HEK293T (cell line): ENCODE results near the gene ANO4.
A peak's percentile ranks its signal among the peaks of the same experiment; 100 is the strongest.

Source experiments
- CTCF ChIA-PET: fragments of 350-600 bp; formaldehyde crosslinking; extraction: SDS; loops from one replicate; lab custom pipeline; 2021; ENCODE audit warnings: antibody characterized with exemption, inconsistent platforms; lab: Yijun Ruan, JAX
- POLR2A ChIA-PET: fragments of 350-600 bp; formaldehyde crosslinking; extraction: SDS; loops from one replicate; lab custom pipeline; 2020; ENCODE audit warnings: antibody characterized with exemption, inconsistent platforms; lab: Yijun Ruan, JAX
- DNase-seq: peaks from one replicate; pipeline ENCODE4 v3.0.0; 2012; ENCODE audit warnings: mixed read lengths; ENCODE audit errors: extremely low spot score
- ARNT ChIP-seq: fragments of 450-650 bp; IDR thresholded peaks from 2 replicates; pipeline ENCODE4 v1.6.1; 2017; ENCODE audit warnings: mild to moderate bottlenecking
- BHLHE40 ChIP-seq: fragments of 450-650 bp; IDR thresholded peaks from 2 replicates; pipeline ENCODE4 v1.6.1; 2016; ENCODE audit warnings: mild to moderate bottlenecking, moderate library complexity, borderline replicate concordance
- CTBP1 ChIP-seq: fragments of 450-650 bp; IDR thresholded peaks from 2 replicates; pipeline ENCODE4 v1.6.1; 2016; ENCODE audit warnings: borderline replicate concordance
- ELF4 ChIP-seq: fragments of 450-650 bp; IDR thresholded peaks from 2 replicates; pipeline ENCODE4 v1.6.1; 2017; ENCODE audit warnings: antibody characterized with exemption
- FOXA1 ChIP-seq: fragments of 450-650 bp; IDR thresholded peaks from 2 replicates; pipeline ENCODE4 v1.6.1; 2016; ENCODE audit warnings: mild to moderate bottlenecking
- FOXK2 ChIP-seq: fragments of 450-650 bp; IDR thresholded peaks from 2 replicates; pipeline ENCODE4 v1.6.1; 2016; ENCODE audit warnings: mild to moderate bottlenecking
- FOXM1 ChIP-seq: fragments of 450-650 bp; IDR thresholded peaks from 2 replicates; pipeline ENCODE4 v1.6.1; 2017; ENCODE audit warnings: mild to moderate bottlenecking, borderline replicate concordance
- HDGF ChIP-seq: fragments of 450-650 bp; IDR thresholded peaks from 2 replicates; pipeline ENCODE4 v1.6.1; 2017; ENCODE audit warnings: antibody characterized with exemption, borderline replicate concordance
- L3MBTL2 ChIP-seq: fragments of 450-650 bp; conservative IDR thresholded peaks from 2 replicates; pipeline ENCODE4 v1.6.1; 2016; ENCODE audit warnings: mild to moderate bottlenecking
- LEF1 ChIP-seq: fragments of 450-650 bp; IDR thresholded peaks from 2 replicates; pipeline ENCODE4 v1.6.1; 2017; ENCODE audit warnings: mild to moderate bottlenecking, borderline replicate concordance
- NFRKB ChIP-seq: fragments of 450-650 bp; IDR thresholded peaks from 2 replicates; pipeline ENCODE4 v1.6.1; 2016; ENCODE audit warnings: mild to moderate bottlenecking, moderate library complexity
- SP1 ChIP-seq: fragments of 450-650 bp; IDR thresholded peaks from 2 replicates; pipeline ENCODE4 v1.6.1; 2017
- SUZ12 ChIP-seq: fragments of 450-650 bp; IDR thresholded peaks from 2 replicates; pipeline ENCODE4 v1.6.1; 2016; ENCODE audit warnings: mild to moderate bottlenecking
- TARDBP ChIP-seq: fragments of 450-650 bp; IDR thresholded peaks from 2 replicates; pipeline ENCODE4 v1.6.1; 2016
- ZNF384 ChIP-seq: fragments of 450-650 bp; IDR thresholded peaks from 2 replicates; pipeline ENCODE4 v1.6.1; 2016
- TF ChIP-seq, protein P1 (sequence below): fragments of 450-650 bp; IDR thresholded peaks from 2 replicates; pipeline ENCODE4 v1.6.1; 2016

ANO4 gene

DNA sequence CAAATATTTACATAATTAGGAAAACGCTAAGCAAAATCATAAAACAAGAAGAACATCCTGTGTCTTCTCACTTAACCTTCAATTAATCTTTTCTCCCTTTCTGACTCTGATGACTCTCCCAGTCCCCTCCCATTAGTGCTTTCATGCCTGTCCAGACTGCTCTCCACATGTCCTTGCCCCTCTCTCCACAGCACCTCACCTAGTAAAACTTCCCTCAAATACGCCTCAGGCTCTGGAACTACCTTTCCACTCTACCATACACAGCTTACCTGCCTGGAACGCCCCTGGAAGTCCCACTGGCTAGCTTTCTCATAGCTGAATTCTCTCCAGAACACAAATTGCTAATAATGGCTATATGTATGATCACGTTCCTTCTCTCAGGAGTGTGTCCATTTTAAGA lies 370.7 kb downstream of the ANO4 start:
- POLR2A ChIA-PET = no interaction called here
- TF ChIP-seq LEF1 (no peak), SP1 (no peak), L3MBTL2 (no peak), HDGF (no peak), FOXA1 (no peak)
- DNase-seq = no peak
- CTCF ChIA-PET = interaction anchor here (0.9 kb wide), 1 partner anchor 82 kb away, joined by 3 read pairs; no protein-coding TSS in a partner anchor

- POLR2A ChIA-PET = interaction anchor here (1.1 kb wide), 1 partner anchor 10 kb away, joined by 3 read pairs; no protein-coding TSS in a partner anchor
- DNase-seq = no peak
- TF ChIP-seq ZNF384 = no peak
- TF ChIP-seq LEF1 = no peak
- TF ChIP-seq SUZ12 = no peak
- TF ChIP-seq FOXA1 = no peak
- no peak for TF ChIP-seq FOXK2
- no peak for TF ChIP-seq ELF4
- TF ChIP-seq, protein P1, sequence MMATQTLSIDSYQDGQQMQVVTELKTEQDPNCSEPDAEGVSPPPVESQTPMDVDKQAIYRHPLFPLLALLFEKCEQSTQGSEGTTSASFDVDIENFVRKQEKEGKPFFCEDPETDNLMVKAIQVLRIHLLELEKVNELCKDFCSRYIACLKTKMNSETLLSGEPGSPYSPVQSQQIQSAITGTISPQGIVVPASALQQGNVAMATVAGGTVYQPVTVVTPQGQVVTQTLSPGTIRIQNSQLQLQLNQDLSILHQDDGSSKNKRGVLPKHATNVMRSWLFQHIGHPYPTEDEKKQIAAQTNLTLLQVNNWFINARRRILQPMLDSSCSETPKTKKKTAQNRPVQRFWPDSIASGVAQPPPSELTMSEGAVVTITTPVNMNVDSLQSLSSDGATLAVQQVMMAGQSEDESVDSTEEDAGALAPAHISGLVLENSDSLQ = no peak
- TF ChIP-seq NFRKB = no peak
- TF ChIP-seq FOXM1 = no peak
- TF ChIP-seq TARDBP = no peak
- CTCF ChIA-PET = no interaction called here
Measured at GRCh38 chr12:101166866-101167265, 372.3 kb downstream of the ANO4 start.

DNA sequence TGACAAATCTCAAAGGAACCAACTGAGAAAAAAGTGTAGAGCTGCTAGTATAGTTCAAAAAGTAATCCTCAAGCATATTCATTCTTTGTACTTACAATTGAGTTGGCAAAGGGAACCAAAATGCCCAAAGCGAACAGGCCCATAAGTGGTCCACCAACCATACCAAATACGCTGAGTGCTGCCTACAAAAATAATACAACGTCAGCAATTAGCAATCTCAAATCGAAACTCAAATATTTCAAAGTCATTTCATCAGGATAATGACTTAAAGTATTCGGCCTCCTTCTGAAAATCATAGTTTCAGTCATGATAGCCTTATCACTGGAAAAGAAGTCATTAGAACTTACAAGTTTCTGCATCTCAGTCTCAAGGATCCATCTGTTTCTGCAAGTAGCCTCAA lies 373.4 kb downstream of the ANO4 start:
- DNase-seq = no peak
- ChIA-PET CTCF (no interaction called here), POLR2A (no interaction called here)
- TF ChIP-seq FOXM1 (no peak), ZNF384 (no peak), L3MBTL2 (no peak), SUZ12 (no peak), HDGF (no peak), BHLHE40 (no peak), FOXK2 (no peak), TARDBP (no peak), LEF1 (no peak), ELF4 (no peak), ARNT (no peak), FOXA1 (no peak), CTBP1 (no peak), NFRKB (no peak), SP1 (no peak)
- TF ChIP-seq, protein P1 = no peak

DNA sequence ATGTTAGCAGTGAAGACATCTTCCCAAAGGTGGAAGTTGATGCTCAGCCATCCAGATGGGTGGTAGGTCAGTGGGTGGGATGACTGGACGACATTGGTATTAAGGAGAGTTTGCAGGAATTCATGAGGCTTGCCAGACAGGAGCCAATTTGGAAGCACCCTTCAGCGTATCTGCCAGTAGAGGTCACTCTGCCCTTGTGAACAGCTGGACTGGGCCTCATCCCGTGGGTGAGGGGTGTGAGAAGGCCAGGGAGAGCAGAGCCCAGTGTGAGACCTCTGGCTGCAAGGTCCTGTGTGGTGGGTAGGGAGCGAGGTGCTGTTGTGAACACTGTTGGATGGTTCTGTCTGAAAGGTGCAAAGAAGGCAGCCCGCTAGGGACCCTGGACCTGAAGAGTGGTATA lies 377.7 kb downstream of the ANO4 start:
- CTCF ChIA-PET = no interaction called here
- TF ChIP-seq TARDBP (no peak), ZNF384 (no peak), ELF4 (no peak), BHLHE40 (no peak), FOXA1 (no peak), LEF1 (no peak), HDGF (no peak), CTBP1 (no peak), SP1 (no peak), ARNT (no peak), SUZ12 (no peak)
- TF ChIP-seq, protein P1 = no peak
- peak; percentile 36 for DNase-seq
- POLR2A ChIA-PET = no interaction called here

GRCh38 chr12:101173197-101173749 lies 378.7 kb downstream of the ANO4 start:
- ChIA-PET POLR2A (no interaction called here), CTCF (no interaction called here)
- TF ChIP-seq LEF1 = no peak
- TF ChIP-seq SP1 = no peak
- TF ChIP-seq FOXK2 = no peak
- TF ChIP-seq ELF4 = no peak
- TF ChIP-seq CTBP1 = no peak
- TF ChIP-seq NFRKB = no peak
- no peak for TF ChIP-seq ZNF384
- no peak for TF ChIP-seq L3MBTL2
- no peak for TF ChIP-seq FOXM1
- no peak for TF ChIP-seq ARNT
- TF ChIP-seq FOXA1 = no peak
- no peak for TF ChIP-seq HDGF
- no peak for TF ChIP-seq TARDBP
- TF ChIP-seq BHLHE40 = no peak
- TF ChIP-seq, protein P1 = no peak
- no peak for TF ChIP-seq SUZ12
- no peak for DNase-seq
